Prostate gland (tissue), 2 donors: ENCODE data around the gene AK4. TPM values are rescaled to one million over a fixed set of nuclear protein-coding genes. Genes with fewer than 3 reads are reported as not detected.
A peak's percentile ranks its signal among the peaks of the same experiment; 100 is the strongest.
"Not testable (repeated sequence)": the region's sequence is repeated elsewhere in the genome, so short reads cannot be mapped to it uniquely, and the experiment has no call there.

Source experiments
- DNase-seq: peaks from one replicate; pipeline ENCODE4 v3.0.0-alpha.2; 2019; ENCODE audit warnings: low spot score
- H3K27ac ChIP-seq, 2 donors: fragments of 200-600 bp; sonication (generic); 2 replicates each; pipeline ENCODE4 v1.5.1; 2017 to 2019
- H3K27me3 ChIP-seq: fragments of 200-600 bp; sonication (generic); replicated peaks from 2 replicates; pipeline ENCODE4 v1.5.1; 2019; ENCODE audit not compliant: insufficient read depth
- H3K36me3 ChIP-seq, 2 donors: fragments of 200-600 bp; sonication (generic); 1 replicate in 1 of 2; 2 replicates in 1 of 2; pipeline versions ENCODE4 v1.5.1 to v1.8.1; 2017 to 2019
- H3K4me1 ChIP-seq: fragments of 200-600 bp; sonication (generic); replicated peaks from 2 replicates; pipeline ENCODE4 v1.5.1; 2019
- H3K4me3 ChIP-seq, 2 donors: fragments of 200-600 bp; sonication (generic); 2 replicates each; pipeline ENCODE4 v1.5.1; 2017 to 2019
- H3K9me3 ChIP-seq: fragments of 200-600 bp; sonication (generic); 2 replicates; pipeline ENCODE4 v1.5.1; 2017
- POLR2A ChIP-seq: fragments of 450-650 bp; IDR thresholded peaks from one replicate; pipeline ENCODE4 v1.6.1; 2016; ENCODE audit warnings: antibody characterized with exemption, mild to moderate bottlenecking
- POLR2AphosphoS5 ChIP-seq: sonication (generic); formaldehyde crosslinking; IDR thresholded peaks from one replicate; pipeline ENCODE4 v1.6.1; 2017; ENCODE audit warnings: antibody characterized with exemption
- WGBS: methylation state at CpG from one replicate; pipeline ENCODE4 v1.1.5; 2018; 5-methylcytosine and 5-hydroxymethylcytosine counted together
- intact Hi-C: fragments of 100-400 bp; cut with DNase I; formaldehyde crosslinking; loops from one replicate; pipeline ENCODE4 v1.14.2; 2022
- total RNA-seq, 2 donors: library from RNA; depleted of rRNA; stranded (reverse); fragments of >200 nt; gene quantifications; one replicate each; pipeline ENCODE4 v1.1.0, GENCODE V29; 2016
- TF ChIP-seq, protein P1 (sequence below), 4 experiments: fragments of 200-600 bp in 2 of 4; fragments of 450-650 bp in 2 of 4; sonication (generic) in 2 of 4; IDR thresholded peaks; 1 replicate in 3 of 4; 2 replicates in 1 of 4; pipeline ENCODE4 v1.5.1; 2016 to 2019; ENCODE audit warnings: antibody characterized with exemption in 4 of 4, mild to moderate bottlenecking in 2 of 4, moderate library complexity in 2 of 4

AK4 gene
- total RNA-seq, 2 donors from 2014 or later: 46.5 to 63.1 TPM

DNA sequence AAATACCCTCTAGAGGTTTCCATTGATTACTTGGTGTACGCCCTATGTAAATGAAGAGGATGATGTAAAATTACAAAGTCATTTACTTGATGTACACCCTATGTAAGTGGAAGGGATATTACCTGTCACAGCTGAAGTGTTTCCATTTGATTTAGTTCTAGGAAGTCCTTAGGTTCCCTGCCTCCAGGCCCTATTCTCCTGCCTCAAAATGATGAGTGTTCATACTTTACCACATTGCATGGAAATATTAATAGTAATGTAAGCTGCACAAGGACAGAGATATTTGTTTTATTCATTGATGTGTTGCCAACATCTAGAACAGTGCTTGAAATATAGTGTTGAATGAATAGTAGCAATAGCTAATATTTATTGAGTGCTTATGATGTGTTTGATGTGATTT is 9.5 kb upstream of the AK4 start:
- no peak for TF ChIP-seq POLR2AphosphoS5
- TF ChIP-seq, protein P1, sequence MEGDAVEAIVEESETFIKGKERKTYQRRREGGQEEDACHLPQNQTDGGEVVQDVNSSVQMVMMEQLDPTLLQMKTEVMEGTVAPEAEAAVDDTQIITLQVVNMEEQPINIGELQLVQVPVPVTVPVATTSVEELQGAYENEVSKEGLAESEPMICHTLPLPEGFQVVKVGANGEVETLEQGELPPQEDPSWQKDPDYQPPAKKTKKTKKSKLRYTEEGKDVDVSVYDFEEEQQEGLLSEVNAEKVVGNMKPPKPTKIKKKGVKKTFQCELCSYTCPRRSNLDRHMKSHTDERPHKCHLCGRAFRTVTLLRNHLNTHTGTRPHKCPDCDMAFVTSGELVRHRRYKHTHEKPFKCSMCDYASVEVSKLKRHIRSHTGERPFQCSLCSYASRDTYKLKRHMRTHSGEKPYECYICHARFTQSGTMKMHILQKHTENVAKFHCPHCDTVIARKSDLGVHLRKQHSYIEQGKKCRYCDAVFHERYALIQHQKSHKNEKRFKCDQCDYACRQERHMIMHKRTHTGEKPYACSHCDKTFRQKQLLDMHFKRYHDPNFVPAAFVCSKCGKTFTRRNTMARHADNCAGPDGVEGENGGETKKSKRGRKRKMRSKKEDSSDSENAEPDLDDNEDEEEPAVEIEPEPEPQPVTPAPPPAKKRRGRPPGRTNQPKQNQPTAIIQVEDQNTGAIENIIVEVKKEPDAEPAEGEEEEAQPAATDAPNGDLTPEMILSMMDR (IDR thresholded peaks at IDR 0.05): no peak
- TF ChIP-seq POLR2A: no peak
- no peak overlapping the region for H3K4me3 ChIP-seq

DNA sequence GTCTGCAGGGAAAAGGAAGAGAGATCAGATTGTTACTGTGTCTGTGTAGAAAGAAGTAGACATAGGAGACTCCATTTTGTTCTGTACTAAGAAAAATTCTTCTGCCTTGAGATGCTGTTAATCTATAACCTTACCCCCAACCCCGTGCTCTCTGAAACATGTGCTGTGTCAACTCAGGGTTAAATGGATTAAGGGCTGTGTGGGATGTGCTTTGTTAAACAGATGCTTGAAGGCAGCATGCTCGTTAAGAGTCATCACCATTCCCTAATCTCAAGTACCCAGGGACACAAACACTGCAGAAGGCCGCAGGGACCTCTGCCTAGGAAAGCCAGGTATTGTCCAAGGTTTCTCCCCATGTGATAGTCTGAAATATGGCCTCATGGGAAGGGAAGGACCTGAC is 8.2 kb upstream of the AK4 start:
- H3K9me3 ChIP-seq, intact Hi-C loops, H3K36me3 ChIP-seq, DNase-seq, H3K4me3 ChIP-seq, H3K27ac ChIP-seq, H3K27me3 ChIP-seq, H3K4me1 ChIP-seq: not testable (repeated sequence)
- WGBS: 69% methylated on average over 3 of the region's 3 CpGs

More for the DNA sequence above, 9.5 kb upstream of the AK4 start:
- no peak overlapping the region for H3K27ac ChIP-seq
- 100% methylated on average over 1 of the region's 1 CpG for WGBS
- no peaks in the 10 kb centered on the region for H3K9me3 ChIP-seq
- no peaks in the 10 kb centered on the region for H3K36me3 ChIP-seq
- no peaks in the 10 kb centered on the region for H3K4me1 ChIP-seq
- no peak for DNase-seq
- H3K27me3 ChIP-seq: no peaks in the 10 kb centered on the region
- intact Hi-C loops: no loop called here

DNA sequence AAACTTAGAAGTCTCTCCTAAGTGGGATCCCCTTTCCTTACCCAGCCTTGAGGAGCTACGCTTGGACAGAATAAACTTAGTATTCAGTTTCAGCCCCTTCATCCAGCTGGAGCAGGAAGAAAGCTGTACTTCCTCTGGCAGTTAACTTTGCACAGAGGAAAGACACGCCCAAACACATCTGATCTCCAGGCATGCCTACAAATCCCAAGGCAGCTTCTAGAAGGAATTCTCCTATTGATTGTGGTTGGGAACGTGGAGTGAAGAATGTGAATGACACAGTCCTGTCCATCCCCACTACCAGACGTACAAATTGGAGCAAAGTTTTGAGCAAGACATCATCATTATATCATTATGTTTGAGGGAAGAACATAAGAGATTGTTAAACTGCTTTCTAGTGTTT is 6.6 kb upstream of the AK4 start:
- Histone ChIP-seq H3K36me3 (no peaks in the 10 kb centered on the region), H3K4me3 (no peak overlapping the region), H3K27ac (no peak overlapping the region), H3K4me1 (no peaks in the 10 kb centered on the region), H3K27me3 (no peaks in the 10 kb centered on the region), H3K9me3 (no peaks in the 10 kb centered on the region)
- intact Hi-C loops: no loop called here
- TF ChIP-seq, protein P1 (IDR thresholded peaks at IDR 0.05): no peak
- TF ChIP-seq POLR2AphosphoS5: no peak
- no peak for TF ChIP-seq POLR2A
- WGBS: 18% methylated on average over 4 of the region's 4 CpGs
- DNase-seq: no peak

DNA sequence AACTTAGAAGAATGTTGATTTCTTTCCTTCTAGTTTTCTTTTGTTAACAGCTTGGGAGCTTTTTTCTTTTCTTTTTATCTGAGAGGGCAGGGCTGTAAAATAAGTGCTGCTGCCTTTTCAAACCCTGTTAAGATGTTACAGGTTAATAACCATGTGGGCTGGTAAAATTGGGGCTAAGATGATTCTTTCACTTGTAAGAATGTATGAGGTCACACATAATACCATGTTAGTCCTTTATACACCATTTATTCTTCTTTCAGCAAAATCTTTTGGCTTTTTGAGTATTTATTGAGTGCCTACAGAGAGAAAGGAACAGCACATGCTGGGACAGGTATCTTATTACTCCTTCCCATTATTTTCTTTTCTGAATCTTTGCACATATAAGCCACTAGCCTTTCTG is 6.1 kb upstream of the AK4 start:
- TF ChIP-seq, protein P1 (IDR thresholded peaks at IDR 0.05): no peak
- no peak for TF ChIP-seq POLR2AphosphoS5
- TF ChIP-seq POLR2A: no peak
- intact Hi-C loops: no loop called here
- Histone ChIP-seq H3K36me3 (no peaks in the 10 kb centered on the region), H3K4me3 (no peak overlapping the region), H3K4me1 (no peaks in the 10 kb centered on the region), H3K9me3 (no peaks in the 10 kb centered on the region), H3K27ac (no peak overlapping the region), H3K27me3 (no peaks in the 10 kb centered on the region)
- DNase-seq: no peak

DNA sequence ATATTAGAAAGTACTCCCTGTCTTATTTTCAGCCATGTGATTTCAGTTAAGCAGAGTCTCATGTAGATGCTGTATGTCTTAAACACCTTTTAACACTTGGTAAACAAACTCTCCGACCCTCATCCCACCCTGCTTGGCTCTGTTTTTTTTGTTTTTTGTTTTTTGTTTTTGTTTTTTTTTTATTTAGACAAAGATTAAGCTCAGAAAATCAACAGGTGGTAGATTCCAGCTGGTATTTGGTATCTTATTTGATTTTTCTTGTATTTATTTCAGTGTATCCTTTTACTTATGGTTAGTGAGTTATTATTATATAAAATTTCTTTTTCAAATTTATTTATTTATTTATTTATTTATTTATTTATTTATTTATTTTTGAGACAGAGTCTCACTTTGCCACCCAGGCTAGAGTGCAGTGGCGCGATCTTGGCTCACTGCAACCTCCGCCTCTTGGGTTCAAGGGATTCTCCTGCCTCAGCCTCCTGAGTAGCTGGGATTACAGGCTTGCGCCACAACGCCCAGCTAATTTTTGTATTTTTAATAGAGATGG is 4.8 kb upstream of the AK4 start:
- H3K27ac ChIP-seq, intact Hi-C loops, H3K4me3 ChIP-seq, DNase-seq, H3K27me3 ChIP-seq, H3K9me3 ChIP-seq, H3K4me1 ChIP-seq, H3K36me3 ChIP-seq: not testable (repeated sequence)
- WGBS: 96% methylated on average over 6 of the region's 6 CpGs

DNA sequence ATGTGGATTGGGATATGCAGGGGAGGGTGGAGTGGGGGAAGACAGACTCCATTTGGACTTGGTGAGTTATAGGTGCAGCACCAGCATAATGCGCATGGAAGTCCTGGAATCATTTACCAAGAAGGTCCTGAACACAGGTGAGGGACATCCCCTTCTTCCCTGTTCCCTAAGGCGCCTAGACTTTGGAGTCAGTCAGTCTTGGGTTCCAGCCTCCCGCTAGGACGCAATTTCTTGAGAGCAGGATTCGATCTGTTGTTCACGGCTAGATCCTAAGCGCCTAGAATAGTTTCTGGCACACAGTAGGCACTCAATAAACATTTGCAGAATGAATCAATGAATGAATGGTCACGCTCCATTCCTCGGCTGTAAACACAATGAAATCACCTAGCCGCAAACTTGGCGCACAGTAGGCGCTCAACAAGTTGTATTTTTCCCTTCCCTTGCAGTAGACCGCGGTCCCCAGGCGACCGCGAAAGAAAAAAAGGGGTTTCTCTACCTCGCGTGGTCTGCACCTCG is 1.0 kb upstream of the AK4 start:
- Histone ChIP-seq H3K4me3 (peak overlapping the region; percentile 66 to 75), H3K27ac (peak overlapping the region; percentile 91 to 92), H3K4me1 (no peaks in the 10 kb centered on the region), H3K9me3 (no peaks in the 10 kb centered on the region), H3K27me3 (no peaks in the 10 kb centered on the region), H3K36me3 (no peaks in the 10 kb centered on the region)
- WGBS: 21% methylated on average over 20 of the region's 20 CpGs
- no peak for DNase-seq
- intact Hi-C loops: loop anchor here (5.0 kb wide), 1 partner anchor 80 kb away; no protein-coding TSS in a partner anchor
- TF ChIP-seq, protein P1 (IDR thresholded peaks at IDR 0.05): no peak
